Neuronal stem cell (in vitro differentiated cells): ENCODE data around the gene CLIC1.

ENCODE experiments used
- DNase-seq: peaks from one replicate; pipeline ENCODE4 v3.0.0-alpha.2; 2013; ENCODE audit warnings: low spot score
- H2AFZ ChIP-seq: one replicate; pipeline ENCODE4 v1.6.1; 2013; ENCODE audit warnings: mild to moderate bottlenecking, low read length, inconsistent platforms
- H2AK5ac ChIP-seq: 2 replicates; pipeline ENCODE4 v1.6.1; 2013; ENCODE audit warnings: low read depth, mild to moderate bottlenecking, inconsistent platforms, low read length, moderate library complexity, mixed read lengths
- H2BK120ac ChIP-seq: 2 replicates; pipeline ENCODE4 v1.6.1; 2013; ENCODE audit warnings: low read depth, mild to moderate bottlenecking, inconsistent platforms, low read length, moderate library complexity, mixed read lengths
- H2BK12ac ChIP-seq: one replicate; pipeline ENCODE4 v1.6.1; 2013; ENCODE audit warnings: low read length, inconsistent platforms
- H2BK15ac ChIP-seq: 2 replicates; pipeline ENCODE4 v1.6.1; 2013; ENCODE audit warnings: mild to moderate bottlenecking, low read length, inconsistent platforms, mixed read lengths
- H2BK5ac ChIP-seq: one replicate; pipeline ENCODE4 v1.6.1; 2013; ENCODE audit warnings: inconsistent platforms, mild to moderate bottlenecking, low read length, moderate library complexity
- H3K14ac ChIP-seq: one replicate; pipeline ENCODE4 v1.6.1; 2013; ENCODE audit warnings: low read length, inconsistent platforms
- H3K18ac ChIP-seq: 2 replicates; pipeline ENCODE4 v1.6.1; 2013; ENCODE audit warnings: low read length, inconsistent platforms
- H3K23ac ChIP-seq: 2 replicates; pipeline ENCODE4 v1.6.1; 2013; ENCODE audit warnings: low read depth, mild to moderate bottlenecking, mixed read lengths, low read length, inconsistent platforms; ENCODE audit not compliant: poor library complexity
- H3K27ac ChIP-seq: replicated peaks from 3 replicates; pipeline ENCODE4 v1.5.1; 2013; ENCODE audit warnings: low read length, inconsistent platforms
- H3K27me3 ChIP-seq, 3 experiments: 2 replicates each; pipeline ENCODE4 v1.6.1; 2013; ENCODE audit warnings: low read length in 3 of 3, mild to moderate bottlenecking in 2 of 3, inconsistent platforms in 1 of 3, low read depth in 1 of 3, mixed read lengths in 1 of 3, moderate library complexity in 1 of 3; ENCODE audit not compliant: control insufficient read depth in 3 of 3, insufficient read depth in 3 of 3
- H3K36me3 ChIP-seq, 2 donors: replicated peaks in 1 of 2; 2 replicates each; pipeline ENCODE4 v1.6.1; 2013; ENCODE audit warnings: low read length in 2 of 2; ENCODE audit not compliant: control insufficient read depth in 2 of 2, insufficient read depth in 2 of 2
- H3K4ac ChIP-seq: 2 replicates; pipeline ENCODE4 v1.6.1; 2013; ENCODE audit warnings: inconsistent platforms, mild to moderate bottlenecking, low read length, moderate library complexity
- H3K4me1 ChIP-seq, 2 donors: 1 replicate in 1 of 2; 2 replicates in 1 of 2; pipeline ENCODE4 v1.6.1; 2013; ENCODE audit warnings: low read length in 2 of 2, low read depth in 1 of 2; ENCODE audit not compliant: control insufficient read depth in 2 of 2, insufficient read depth in 1 of 2
- H3K4me2 ChIP-seq: one replicate; pipeline ENCODE4 v1.6.1; 2013; ENCODE audit warnings: mild to moderate bottlenecking, low read length, inconsistent platforms; ENCODE audit not compliant: insufficient read depth, poor library complexity, severe bottlenecking
- H3K4me3 ChIP-seq, 2 donors: 2 replicates each; pipeline ENCODE4 v1.5.1; 2013; ENCODE audit warnings: low read length in 2 of 2, mild to moderate bottlenecking in 2 of 2, inconsistent platforms in 1 of 2, moderate library complexity in 1 of 2
- H3K79me1 ChIP-seq: one replicate; pipeline ENCODE4 v1.6.1; 2013; ENCODE audit warnings: low read depth, mild to moderate bottlenecking, inconsistent platforms, low read length, moderate library complexity
- H3K9ac ChIP-seq: one replicate; pipeline ENCODE4 v1.6.1; 2013; ENCODE audit warnings: mild to moderate bottlenecking, low read depth, low read length, inconsistent platforms; ENCODE audit not compliant: poor library complexity
- H3K9me3 ChIP-seq, 2 donors: replicated peaks in 1 of 2; 2 replicates each; pipeline versions ENCODE3 to v1.6.1; 2013; ENCODE audit warnings: low read length in 2 of 2, mild to moderate bottlenecking in 2 of 2, inconsistent platforms in 1 of 2, low read depth in 1 of 2, mixed read lengths in 1 of 2, moderate library complexity in 1 of 2; ENCODE audit not compliant: control insufficient read depth in 2 of 2, insufficient read depth in 1 of 2
- H4K8ac ChIP-seq: one replicate; pipeline ENCODE4 v1.6.1; 2013; ENCODE audit warnings: low read depth, mild to moderate bottlenecking, inconsistent platforms, low read length, moderate library complexity
- H4K91ac ChIP-seq: one replicate; pipeline ENCODE4 v1.6.1; 2013; ENCODE audit warnings: low read length, low read depth, mild to moderate bottlenecking, inconsistent platforms; ENCODE audit not compliant: poor library complexity
- WGBS, 2 donors: extraction: QIAGEN DNeasy Blood & Tissue Kit; methylation state at CpG; one replicate each; pipeline ENCODE4 v1.1.7; 2013; ENCODE audit warnings: missing lambda C conversion rate in 2 of 2, mixed read lengths in 1 of 2; ENCODE audit not compliant: insufficient read length in 2 of 2, insufficient replicate concordance in 1 of 2; ENCODE audit errors: extremely low coverage in 2 of 2; 5-methylcytosine and 5-hydroxymethylcytosine counted together

The CLIC1 gene

DNA sequence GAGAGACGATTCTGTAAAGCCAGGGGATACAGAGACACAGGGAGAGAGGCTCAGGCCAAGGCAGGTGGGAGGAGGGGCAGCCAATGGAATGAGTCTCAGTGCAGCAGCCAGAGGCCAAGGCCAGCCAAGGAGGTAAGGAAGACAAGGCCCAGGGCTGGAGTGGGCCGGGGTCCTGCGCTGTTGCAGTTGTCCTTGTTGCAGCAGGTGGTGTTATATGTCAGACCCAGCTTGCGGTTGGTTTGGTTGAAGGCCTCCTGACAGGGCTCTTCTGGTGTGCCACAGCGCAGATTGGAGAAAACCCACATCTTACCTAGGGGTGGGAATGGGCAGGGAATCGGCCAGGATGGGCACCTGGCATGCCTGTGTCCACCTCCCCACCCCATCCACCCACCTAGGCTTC, 17.3 kb downstream of the CLIC1 start:
- Histone ChIP-seq H3K27ac (no peak overlapping the region), H3K4me2 (no peak overlapping the region), H3K4me1 (peaks cover 5 to 7% of the 10 kb centered on the region in 2 donors), H3K36me3 (peaks cover 0 to under 1% of the 10 kb centered on the region in 2 donors), H2AFZ (no peak overlapping the region), H3K18ac (no peak overlapping the region), H4K8ac (no peak overlapping the region), H3K9me3 (no peaks in the 10 kb centered on the region), H2BK120ac (no peak overlapping the region), H2BK15ac (no peak overlapping the region), H3K4ac (no peak overlapping the region), H3K27me3 (peaks cover 0 to 3% (median 0%) of the 10 kb centered on the region in 3 experiments), H3K79me1 (no peaks in the 10 kb centered on the region), H3K4me3 (no peak overlapping the region), H3K9ac (no peak overlapping the region), H2AK5ac (peak overlapping the region; percentile 57), H2BK5ac (no peak overlapping the region), H3K14ac (no peak overlapping the region), H3K23ac (peak overlapping the region; percentile 8), H2BK12ac (no peak overlapping the region), H4K91ac (no peak overlapping the region)
- whole genome bisulfite sequencing, 2 donors: no CpG with 5 or more reads among the region's 6 CpGs
- DNase-seq: no peak

DNA sequence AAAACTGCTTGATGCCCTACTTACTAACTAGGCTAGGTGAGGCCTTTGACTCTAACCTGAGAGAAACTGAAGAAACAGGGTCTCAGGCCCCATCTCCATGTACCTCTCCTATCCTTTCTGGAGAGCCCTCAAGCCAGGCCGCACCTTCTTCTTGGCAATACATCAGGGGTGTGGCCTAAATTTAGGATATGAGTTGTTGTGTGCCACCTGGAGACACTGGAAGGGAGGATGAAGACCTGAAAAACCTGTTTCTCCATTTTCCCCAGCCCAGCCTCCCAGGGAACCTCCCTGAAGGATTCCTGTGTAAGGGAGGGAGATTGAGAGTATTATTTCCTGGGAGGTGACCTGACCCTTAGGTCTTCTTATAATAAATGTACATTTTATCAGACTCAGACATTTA, 18.1 kb downstream of the CLIC1 start:
- Histone ChIP-seq H3K14ac (no peak overlapping the region), H3K18ac (no peak overlapping the region), H4K91ac (no peak overlapping the region), H3K9ac (no peak overlapping the region), H2BK12ac (no peak overlapping the region), H3K4me3 (no peak overlapping the region), H2BK15ac (no peak overlapping the region), H3K27ac (no peak overlapping the region), H3K4me1 (peaks cover 12 to 14% of the 10 kb centered on the region in 2 donors), H3K23ac (no peak overlapping the region), H3K27me3 (peaks cover 0 to 3% (median 0%) of the 10 kb centered on the region in 3 experiments), H2BK120ac (no peak overlapping the region), H2AK5ac (no peak overlapping the region), H3K36me3 (no peaks in the 10 kb centered on the region), H3K9me3 (no peaks in the 10 kb centered on the region), H4K8ac (no peak overlapping the region), H3K4ac (no peak overlapping the region), H3K4me2 (no peak overlapping the region), H3K79me1 (no peaks in the 10 kb centered on the region), H2BK5ac (no peak overlapping the region), H2AFZ (no peak overlapping the region)
- no CpG with 5 or more reads among the region's 1 CpG for WGBS, 2 donors
- no peak for DNase-seq

DNA sequence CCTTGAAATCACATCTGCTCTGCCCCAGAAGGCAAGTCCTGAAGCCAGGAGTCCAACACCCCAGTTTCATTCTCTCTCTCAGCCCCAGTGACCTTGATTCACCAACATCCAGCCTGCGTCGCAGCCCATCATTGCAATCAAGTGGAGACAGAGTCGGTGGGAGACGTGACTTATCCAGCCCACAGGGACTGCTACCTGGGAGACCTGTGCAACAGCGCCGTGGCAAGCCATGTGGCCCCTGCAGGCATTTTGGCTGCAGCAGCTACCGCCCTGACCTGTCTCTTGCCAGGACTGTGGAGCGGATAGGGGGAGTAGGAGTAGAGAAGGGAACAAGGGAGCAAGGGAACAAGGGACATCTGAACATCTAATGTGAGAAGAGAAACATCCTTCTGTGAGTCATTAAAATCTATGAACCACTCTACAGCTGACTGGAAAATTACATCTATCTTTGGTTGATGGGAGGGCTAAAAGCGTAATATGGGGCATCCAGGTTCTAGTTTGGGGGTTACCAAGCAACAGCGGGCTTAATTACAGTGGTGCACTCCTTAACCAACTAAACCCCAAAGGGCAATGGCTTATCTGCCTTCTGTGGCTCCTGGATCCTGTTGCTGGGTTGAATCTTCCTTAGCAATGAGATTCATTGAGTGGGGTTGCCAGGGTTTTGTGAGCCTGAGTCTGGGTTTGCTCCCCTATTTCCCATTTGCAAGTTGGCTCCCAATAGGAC, 18.7 kb downstream of the CLIC1 start:
- no peak overlapping the region for H2BK5ac ChIP-seq
- peak overlapping the region; percentile 71 for H3K23ac ChIP-seq
- H3K4ac ChIP-seq: no peak overlapping the region
- no peak overlapping the region for H2AFZ ChIP-seq
- no peak overlapping the region for H3K4me2 ChIP-seq
- no peak overlapping the region for H2BK120ac ChIP-seq
- H3K9ac ChIP-seq: no peak overlapping the region
- H3K36me3 ChIP-seq: no peaks in the 10 kb centered on the region
- DNase-seq: no peak
- peak overlapping the region; percentile 71 for H2AK5ac ChIP-seq
- no peak overlapping the region for H3K4me3 ChIP-seq
- no peak overlapping the region for H4K91ac ChIP-seq
- H3K27ac ChIP-seq: no peak overlapping the region
- H2BK12ac ChIP-seq: no peak overlapping the region
- H3K27me3 ChIP-seq: peaks cover 0 to 3% (median 0%) of the 10 kb centered on the region in 3 experiments
- H4K8ac ChIP-seq: no peak overlapping the region
- H3K18ac ChIP-seq: no peak overlapping the region
- no peak overlapping the region for H2BK15ac ChIP-seq
- H3K9me3 ChIP-seq: no peaks in the 10 kb centered on the region
- H3K4me1 ChIP-seq: peaks cover 13 to 14% of the 10 kb centered on the region in 2 donors
- H3K79me1 ChIP-seq: no peaks in the 10 kb centered on the region
- no CpG with 5 or more reads among the region's 10 CpGs for WGBS, 2 donors
- H3K14ac ChIP-seq: no peak overlapping the region

DNA sequence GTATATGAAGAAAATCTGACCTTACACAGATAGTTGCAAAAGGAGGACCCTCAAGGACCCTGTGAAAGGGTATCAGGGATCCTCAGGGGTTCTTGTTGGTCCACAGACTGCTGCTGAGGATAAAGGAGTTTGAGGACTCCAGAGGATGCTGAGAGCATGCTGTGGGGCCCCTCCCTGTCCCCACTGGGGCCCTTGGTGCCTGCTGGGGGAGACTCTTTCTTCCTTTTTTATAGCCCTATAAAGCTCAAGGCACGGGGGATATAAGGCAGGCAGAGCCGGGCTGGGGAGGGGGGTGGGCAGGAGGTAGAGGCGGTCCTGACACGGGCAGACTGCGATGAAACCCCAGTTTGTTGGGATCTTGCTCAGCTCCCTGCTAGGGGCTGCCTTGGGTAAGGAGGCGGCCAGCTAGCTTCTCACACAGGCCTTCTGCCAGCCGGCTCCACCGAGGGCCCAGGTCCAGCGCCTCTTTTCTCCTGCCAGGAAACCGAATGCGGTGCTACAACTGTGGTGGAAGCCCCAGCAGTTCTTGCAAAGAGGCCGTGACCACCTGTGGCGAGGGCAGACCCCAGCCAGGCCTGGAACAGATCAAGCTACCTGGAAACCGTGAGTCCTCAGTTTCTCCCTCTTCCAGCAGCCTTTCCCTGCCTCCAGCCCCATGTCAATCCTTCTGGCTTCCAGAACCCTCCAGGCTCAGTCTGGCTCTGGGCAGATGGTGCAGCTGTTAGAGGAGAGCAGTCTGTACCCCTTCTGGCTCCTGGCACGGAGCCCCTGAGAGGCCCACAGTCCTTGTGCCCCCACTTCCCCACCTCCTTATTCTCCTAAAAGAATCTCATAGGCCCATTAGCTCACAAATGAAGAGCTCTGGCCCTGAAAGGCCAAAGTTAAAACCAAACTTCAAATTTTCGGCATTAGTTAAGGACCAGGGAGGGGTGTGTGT, 21.0 kb downstream of the CLIC1 start, which contains the start of gene LY6G6D:
TSS of gene LY6G6D (plus strand) at position 327 of the 937 bp plus-strand sequence. CDS start at position 335, 8 bp downstream.
- no peak within 1 kb of the TSS for H2AK5ac ChIP-seq
- no peak within 1 kb of the TSS for H4K91ac ChIP-seq
- H2AFZ ChIP-seq: peak within 1 kb of the TSS; percentile 84
- no peak within 1 kb of the TSS for H3K27ac ChIP-seq
- H3K23ac ChIP-seq: no peak within 1 kb of the TSS
- peak within 1 kb of the TSS; percentile 71 for H2BK15ac ChIP-seq
- H3K27me3 ChIP-seq: peaks cover 0 to 8% (median 0%) of the 10 kb centered on the region in 3 experiments
- H3K4me3 ChIP-seq: no peak within 1 kb of the TSS
- H3K79me1 ChIP-seq: no peaks in the 10 kb centered on the region
- no peaks in the 10 kb centered on the region for H3K9me3 ChIP-seq
- H3K9ac ChIP-seq: no peak within 1 kb of the TSS
- H3K18ac ChIP-seq: peak within 1 kb of the TSS; percentile 23
- H2BK12ac ChIP-seq: no peak within 1 kb of the TSS
- no CpG with 5 or more reads among the region's 16 CpGs for WGBS, 2 donors
- no peak within 1 kb of the TSS for H2BK5ac ChIP-seq
- peaks cover 13 to 17% of the 10 kb centered on the region in 2 donors for H3K4me1 ChIP-seq
- peak within 1 kb of the TSS; percentile 20 for H4K8ac ChIP-seq
- no peak within 1 kb of the TSS for H3K14ac ChIP-seq
- H3K4ac ChIP-seq: no peak within 1 kb of the TSS
- no peak within 1 kb of the TSS for H3K4me2 ChIP-seq
- peak within 1 kb of the TSS; percentile 33 for H2BK120ac ChIP-seq
- no peaks in the 10 kb centered on the region for H3K36me3 ChIP-seq
- no peak for DNase-seq
